ENCODE measurements around the gene SLCO3A1. TPM values are rescaled to one million over a fixed set of nuclear protein-coding genes. Genes with fewer than 3 reads are reported as not detected.
"Not testable (repeated sequence)": the region's sequence is repeated elsewhere in the genome, so short reads cannot be mapped to it uniquely, and the experiment has no call there.

Gene SLCO3A1
- total and polyA plus RNA-seq, 12 donors = 33.9 to 57.2 (median 46.4) TPM

GRCh38 chr15:92061511-92062195, 208.1 kb downstream of the SLCO3A1 start:
- no peak overlapping the region for H3K4me3 ChIP-seq
- DNase-seq (no peak), ATAC-seq (no peak)
- no peak for TF ChIP-seq CTCF (IDR thresholded peaks at IDR 0.05)
- peak overlapping the region in 8 of 10 donors; percentile 12 to 88 (median 73) for H3K27ac ChIP-seq
- intact Hi-C loops (cut with DNase I) = loop anchor here in 1 of 10 donors (5.0 kb wide), 1 partner anchor 54 kb away; no protein-coding TSS in a partner anchor
- H3K9me3 ChIP-seq = peaks cover 0 to 9% (median 0%) of the 10 kb centered on the region in 11 donors
- no peaks in the 10 kb centered on the region for H3K36me3 ChIP-seq
- no peaks in the 10 kb centered on the region for H3K27me3 ChIP-seq
- 91 to 92% methylated on average over 7 of the region's 7 CpGs for WGBS, 2 donors
- peaks cover 16 to 69% (median 48%) of the 10 kb centered on the region in 9 donors for H3K4me1 ChIP-seq

- peak in 2 of 9 donors; percentile 10 to 33 for TF ChIP-seq CTCF (IDR thresholded peaks at IDR 0.05)
- Histone ChIP-seq H3K9me3 (peaks cover 0 to 9% (median 0%) of the 10 kb centered on the region in 11 donors), H3K4me3 (no peak overlapping the region), H3K4me1 (peaks cover 12 to 63% (median 40%) of the 10 kb centered on the region in 9 donors), H3K27ac (peak overlapping the region in 8 of 10 donors; percentile 12 to 88 (median 73)), H3K27me3 (no peaks in the 10 kb centered on the region), H3K36me3 (no peaks in the 10 kb centered on the region)
- ATAC-seq (peak; percentile 67 to 89 (median 76)), DNase-seq (peak in 1 of 2 donors; percentile 65)
- 56 to 68% methylated on average over 5 of the region's 5 CpGs for WGBS, 2 donors
- intact Hi-C loops (cut with DNase I) = loop anchor here in 1 of 10 donors (5.0 kb wide), 1 partner anchor 55 kb away; no protein-coding TSS in a partner anchor
Measured at GRCh38 chr15:92062505-92062904, 209.0 kb downstream of the SLCO3A1 start.

GRCh38 chr15:92068121-92068520, 214.6 kb downstream of the SLCO3A1 start:
- no peak for TF ChIP-seq CTCF (IDR thresholded peaks at IDR 0.05)
- DNase-seq = no peak
- Histone ChIP-seq H3K4me1 (peaks cover 3 to 58% (median 51%) of the 10 kb centered on the region in 9 donors), H3K27me3 (no peaks in the 10 kb centered on the region), H3K27ac (peak overlapping the region in 1 of 10 donors; percentile 29), H3K9me3 (peaks cover 0 to 9% (median 0%) of the 10 kb centered on the region in 11 donors), H3K36me3 (no peaks in the 10 kb centered on the region), H3K4me3 (no peak overlapping the region)
- no peak for ATAC-seq
- intact Hi-C loops (cut with DNase I) = no loop called here
- WGBS, 2 donors = 81 to 83% methylated on average over 7 of the region's 7 CpGs

- Histone ChIP-seq H3K9me3 (peaks cover 0 to 2% (median 0%) of the 10 kb centered on the region in 11 donors), H3K36me3 (no peaks in the 10 kb centered on the region), H3K27ac (peak overlapping the region in 9 of 10 donors; percentile 29 to 81 (median 72)), H3K4me1 (peaks cover 8 to 70% (median 66%) of the 10 kb centered on the region in 9 donors), H3K4me3 (peak overlapping the region in 8 of 10 donors; percentile 9 to 39 (median 30)), H3K27me3 (no peaks in the 10 kb centered on the region)
- 45 to 64% methylated on average over 20 of the region's 20 CpGs for WGBS, 2 donors
- intact Hi-C loops (cut with DNase I) = loop anchor here in 8 of 10 donors (2.0 to 10.0 kb wide), 8 partner anchors 95 to 365 kb away; no protein-coding TSS in a partner anchor
- DNase-seq (peak in 1 of 2 donors; percentile 68), ATAC-seq (peak; percentile 65 to 92 (median 82))
- no peak for TF ChIP-seq CTCF (IDR thresholded peaks at IDR 0.05)
Measured at GRCh38 chr15:92069308-92070250, 216.1 kb downstream of the SLCO3A1 start.

GRCh38 chr15:92070251-92070650, 216.7 kb downstream of the SLCO3A1 start:
- H3K27ac ChIP-seq = peak overlapping the region in 9 of 10 donors; percentile 29 to 81 (median 72)
- H3K4me3 ChIP-seq = peak overlapping the region in 7 of 10 donors; percentile 9 to 39 (median 33)
- peaks cover 9 to 77% (median 72%) of the 10 kb centered on the region in 9 donors for H3K4me1 ChIP-seq
- DNase-seq, H3K9me3 ChIP-seq, H3K36me3 ChIP-seq, ATAC-seq, H3K27me3 ChIP-seq: not testable (repeated sequence)
- intact Hi-C loops (cut with DNase I) = loop anchor here in 8 of 10 donors (2.0 to 10.0 kb wide), 8 partner anchors 95 to 365 kb away; no protein-coding TSS in a partner anchor
- 97 to 98% methylated on average over 8 of the region's 8 CpGs for WGBS, 2 donors

All from heart right ventricle (tissue), 16 donors.